ENCODE data around the gene ACVRL1. TPM values are rescaled to one million over a fixed set of nuclear protein-coding genes. Genes with fewer than 3 reads are reported as not detected.
A peak's percentile ranks its signal among the peaks of the same experiment; 100 is the strongest.

ACVRL1 gene
- total RNA-seq, 1 experiment from 2014 or later = not detected

DNA sequence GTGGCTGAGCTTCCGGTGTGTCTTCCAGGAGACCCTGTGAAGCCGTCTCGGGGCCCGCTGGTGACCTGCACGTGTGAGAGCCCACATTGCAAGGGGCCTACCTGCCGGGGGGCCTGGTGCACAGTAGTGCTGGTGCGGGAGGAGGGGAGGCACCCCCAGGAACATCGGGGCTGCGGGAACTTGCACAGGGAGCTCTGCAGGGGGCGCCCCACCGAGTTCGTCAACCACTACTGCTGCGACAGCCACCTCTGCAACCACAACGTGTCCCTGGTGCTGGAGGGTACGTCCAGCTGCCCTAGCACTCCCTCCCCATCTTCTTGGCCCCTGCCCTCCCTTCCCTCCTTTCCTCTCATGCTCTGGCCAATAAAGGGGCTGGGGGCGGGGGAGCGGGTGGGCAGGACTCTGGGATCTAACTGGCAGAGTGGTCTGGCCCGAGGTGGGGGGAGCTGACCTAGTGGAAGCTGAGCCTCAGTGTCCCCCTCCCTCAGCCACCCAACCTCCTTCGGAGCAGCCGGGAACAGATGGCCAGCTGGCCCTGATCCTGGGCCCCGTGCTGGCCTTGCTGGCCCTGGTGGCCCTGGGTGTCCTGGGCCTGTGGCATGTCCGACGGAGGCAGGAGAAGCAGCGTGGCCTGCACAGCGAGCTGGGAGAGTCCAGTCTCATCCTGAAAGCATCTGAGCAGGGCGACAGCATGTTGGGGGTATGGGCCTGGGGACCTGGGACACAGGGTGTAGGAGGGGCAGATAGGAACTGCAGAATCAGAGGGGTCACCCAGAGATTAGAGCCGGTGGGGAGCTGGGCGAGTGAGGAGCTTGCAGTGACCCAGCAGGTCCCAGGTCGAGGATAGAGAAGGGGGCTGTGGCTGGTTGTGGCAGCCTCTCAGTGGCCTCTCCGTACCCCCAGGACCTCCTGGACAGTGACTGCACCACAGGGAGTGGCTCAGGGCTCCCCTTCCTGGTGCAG, 6.0 kb downstream of the ACVRL1 start:
- TF ChIP-seq, protein P1, sequence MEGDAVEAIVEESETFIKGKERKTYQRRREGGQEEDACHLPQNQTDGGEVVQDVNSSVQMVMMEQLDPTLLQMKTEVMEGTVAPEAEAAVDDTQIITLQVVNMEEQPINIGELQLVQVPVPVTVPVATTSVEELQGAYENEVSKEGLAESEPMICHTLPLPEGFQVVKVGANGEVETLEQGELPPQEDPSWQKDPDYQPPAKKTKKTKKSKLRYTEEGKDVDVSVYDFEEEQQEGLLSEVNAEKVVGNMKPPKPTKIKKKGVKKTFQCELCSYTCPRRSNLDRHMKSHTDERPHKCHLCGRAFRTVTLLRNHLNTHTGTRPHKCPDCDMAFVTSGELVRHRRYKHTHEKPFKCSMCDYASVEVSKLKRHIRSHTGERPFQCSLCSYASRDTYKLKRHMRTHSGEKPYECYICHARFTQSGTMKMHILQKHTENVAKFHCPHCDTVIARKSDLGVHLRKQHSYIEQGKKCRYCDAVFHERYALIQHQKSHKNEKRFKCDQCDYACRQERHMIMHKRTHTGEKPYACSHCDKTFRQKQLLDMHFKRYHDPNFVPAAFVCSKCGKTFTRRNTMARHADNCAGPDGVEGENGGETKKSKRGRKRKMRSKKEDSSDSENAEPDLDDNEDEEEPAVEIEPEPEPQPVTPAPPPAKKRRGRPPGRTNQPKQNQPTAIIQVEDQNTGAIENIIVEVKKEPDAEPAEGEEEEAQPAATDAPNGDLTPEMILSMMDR (conservative IDR thresholded peaks at IDR 0.05) = peak; percentile 63
- Histone ChIP-seq H3K79me2 (ENCODE audit: insufficient read depth, low read length) (no peaks in the 10 kb centered on the region), H3K14ac (ENCODE audit: insufficient read depth, low read length) (no peak overlapping the region), H2AFZ (ENCODE audit: low read length) (no peak overlapping the region), H3K9ac (ENCODE audit: extremely low read depth, insufficient read length, low read length) (no peak overlapping the region), H3K4ac (ENCODE audit: low read depth, low read length) (no peak overlapping the region), H3K23ac (ENCODE audit: insufficient read length, low read depth, low read length) (no peak overlapping the region), H2BK15ac (ENCODE audit: low read depth, low read length) (no peak overlapping the region), H2BK20ac (ENCODE audit: low read depth, low read length, poor library complexity, severe bottlenecking) (no peak overlapping the region), H3K4me2 (ENCODE audit: insufficient read depth, insufficient read length, low read length) (no peak overlapping the region), H2BK12ac (ENCODE audit: insufficient read length, low read depth, low read length) (no peak overlapping the region), H2AK5ac (ENCODE audit: insufficient read length, low read length) (no peak overlapping the region), H3K4me1 (ENCODE audit: insufficient read depth, low read length) (no peaks in the 10 kb centered on the region), H4K91ac (ENCODE audit: insufficient read length, low read depth, low read length) (no peak overlapping the region), H3K18ac (ENCODE audit: insufficient read length, low read depth, low read length) (no peak overlapping the region), H3K56ac (ENCODE audit: insufficient read length, low read depth, low read length) (no peak overlapping the region), H3K9me3 (ENCODE audit: control insufficient read depth, low read depth, low read length) (no peaks in the 10 kb centered on the region), H3T11ph (ENCODE audit: low read length) (no peak overlapping the region), H2BK120ac (ENCODE audit: low read depth, low read length, poor library complexity, severe bottlenecking) (no peak overlapping the region), H2BK5ac (ENCODE audit: insufficient read length, low read length) (no peak overlapping the region), H4K5ac (ENCODE audit: insufficient read length, low read depth, low read length) (no peak overlapping the region), H3K27me3 (ENCODE audit: insufficient read depth, low read length) (no peaks in the 10 kb centered on the region), H3K27ac (ENCODE audit: insufficient read length, low read depth, low read length) (no peak overlapping the region), H4K8ac (replicated peaks; ENCODE audit: insufficient read length, low read depth, low read length) (no peak overlapping the region), H4K20me1 (ENCODE audit: control insufficient read depth, insufficient read depth, insufficient read length) (no peaks in the 10 kb centered on the region), H3K79me1 (ENCODE audit: insufficient read depth, low read depth, low read length, poor library complexity, severe bottlenecking) (no peaks in the 10 kb centered on the region), H3K23me2 (ENCODE audit: insufficient read length, low read depth, low read length, poor library complexity, severe bottlenecking) (no peaks in the 10 kb centered on the region)
- Mint-ChIP-seq H3K9me3 (no peaks in the 10 kb centered on the region), H3K4me3 (no peak overlapping the region), H3K4me1 (peaks cover 13 to 25% of the 10 kb centered on the region in 2 experiments), H3K36me3 (ENCODE audit: insufficient read depth in 1 of 3, low read depth in 3 of 3) (no peaks in the 10 kb centered on the region), H3K27me3 (ENCODE audit: low read depth) (peaks cover 20% of the 10 kb centered on the region), H3K27ac (peak overlapping the region in 1 of 3 experiments; percentile 95; a peak in 1 of 7 replicates)
- DNase-seq = peak; percentile 74
- WGBS (ENCODE audit: extremely low coverage, insufficient read length, low lambda C conversion rate) = no CpG with 5 or more reads among the region's 30 CpGs
